AG04449 (cell line): ENCODE measurements around the gene HPS4.

Source experiments
- CTCF ChIA-PET: fragments of 350-600 bp; formaldehyde crosslinking; extraction: SDS; loops from one replicate; lab custom pipeline; 2021; ENCODE audit warnings: antibody characterized with exemption; lab: Yijun Ruan, JAX
- POLR2A ChIA-PET: fragments of 400-600, 350-600 bp; formaldehyde crosslinking; extraction: SDS; loops from one replicate; lab custom pipeline; 2020; ENCODE audit warnings: antibody characterized with exemption, inconsistent platforms; lab: Yijun Ruan, JAX
- DNase-seq: peaks from one replicate; pipeline ENCODE4 v3.0.0-alpha.2; 2010; ENCODE audit warnings: low read depth, low spot score
- H3K4me3 ChIP-seq: 2 replicates; pipeline ENCODE4 v1.5.1; 2011; ENCODE audit warnings: low read depth, mild to moderate bottlenecking, control low read depth, low read length
- CTCF ChIP-seq: IDR thresholded peaks from one replicate; pipeline ENCODE4 v1.5.1; 2011; ENCODE audit warnings: mild to moderate bottlenecking, moderate library complexity, low read length, control low read depth, inconsistent platforms; ENCODE audit not compliant: insufficient read depth; ENCODE audit errors: missing control alignments

Gene HPS4

GRCh38 chr22:26502688-26503561 is 19.3 kb upstream of the HPS4 start:
- TF ChIP-seq CTCF: peak; percentile 64
- no peak overlapping the region for H3K4me3 ChIP-seq
- no peak for DNase-seq
- ChIA-PET POLR2A (no interaction called here), CTCF (interaction anchor here (0.9 to 10.6 kb wide), 16 partner anchors 9 to 170 kb away, joined by 3 to 150 read pairs (median 4); partner anchors contain the start of genes HPS4, SRRD and TFIP11)

- POLR2A ChIA-PET: interaction anchor here (0.6 kb wide), 1 partner anchor 105 kb away, joined by 3 read pairs; no protein-coding TSS in a partner anchor
Measured at GRCh38 chr22:26501996-26502395, 18.4 kb upstream of the HPS4 start.

GRCh38 chr22:26499188-26499703 is 15.7 kb upstream of the HPS4 start:
- ChIA-PET POLR2A (no interaction called here), CTCF (interaction anchor here (0.7 to 1.2 kb wide), 3 partner anchors 15 to 178 kb away, joined by 3 to 4 read pairs (median 3); no protein-coding TSS in a partner anchor)
- no peak overlapping the region for H3K4me3 ChIP-seq
- DNase-seq: no peak
- no peak for TF ChIP-seq CTCF

More at GRCh38 chr22:26501996-26502395, 18.4 kb upstream of the HPS4 start:
- CTCF ChIA-PET: interaction anchor here (0.8 to 10.6 kb wide), 9 partner anchors 8 to 163 kb away, joined by 3 to 150 read pairs (median 7); partner anchors contain the start of genes HPS4, SRRD and TFIP11
- no peak for DNase-seq
- TF ChIP-seq CTCF: no peak
- H3K4me3 ChIP-seq: no peak overlapping the region

GRCh38 chr22:26496456-26496855 is 12.9 kb upstream of the HPS4 start:
- H3K4me3 ChIP-seq: no peak overlapping the region
- ChIA-PET POLR2A (no interaction called here), CTCF (interaction anchor here (1.2 to 2.6 kb wide), 3 partner anchors 8 to 12 kb away, joined by 4 to 9 read pairs (median 4); partner anchors contain the start of genes HPS4 and SRRD)
- DNase-seq: no peak
- TF ChIP-seq CTCF: no peak

- POLR2A ChIA-PET: no interaction called here
- TF ChIP-seq CTCF: no peak
- CTCF ChIA-PET: interaction anchor here (2.6 to 2.9 kb wide), 2 partner anchors 9 to 10 kb away, joined by 9 to 13 read pairs; partner anchors contain the start of genes HPS4 and SRRD
- no peak for DNase-seq
- no peak overlapping the region for H3K4me3 ChIP-seq
Measured at GRCh38 chr22:26494506-26494905, 10.9 kb upstream of the HPS4 start.

- no peak overlapping the region for H3K4me3 ChIP-seq
- ChIA-PET POLR2A (no interaction called here), CTCF (interaction anchor here (0.6 to 2.9 kb wide), 4 partner anchors 11 to 128 kb away, joined by 3 to 13 read pairs (median 6); no protein-coding TSS in a partner anchor)
- no peak for DNase-seq
- TF ChIP-seq CTCF: no peak
Measured at GRCh38 chr22:26492220-26492619, 8.6 kb upstream of the HPS4 start.
